SH-SY5Y (cell line): Measurements from ENCODE around the gene RBM4.

Experiments used
- GATA2 ChIP-seq: IDR thresholded peaks from 2 replicates; pipeline ENCODE4 v1.6.1; 2011; ENCODE audit warnings: mild to moderate bottlenecking, low read depth, low read length
- GATA3 ChIP-seq: IDR thresholded peaks from 2 replicates; pipeline ENCODE4 v1.6.1; 2011; ENCODE audit warnings: low read depth, mild to moderate bottlenecking, low read length, moderate library complexity

- TF ChIP-seq GATA2, result no peak
- TF ChIP-seq GATA3, result no peak
Measured at GRCh38 chr11:66665369-66665768, 26.9 kb downstream of the RBM4 start.
